NT2/D1 (cell line): ENCODE results near the gene FBXL17.

Experiments used
- SUZ12 ChIP-seq: IDR thresholded peaks from 2 replicates; pipeline ENCODE4 v1.6.1; 2011; ENCODE audit not compliant: insufficient read length, insufficient read depth; ENCODE audit errors: extremely low read depth
- ZNF274 ChIP-seq: IDR thresholded peaks from 2 replicates; pipeline ENCODE4 v1.6.1; 2011; ENCODE audit warnings: mild to moderate bottlenecking, low read depth, low read length

DNA sequence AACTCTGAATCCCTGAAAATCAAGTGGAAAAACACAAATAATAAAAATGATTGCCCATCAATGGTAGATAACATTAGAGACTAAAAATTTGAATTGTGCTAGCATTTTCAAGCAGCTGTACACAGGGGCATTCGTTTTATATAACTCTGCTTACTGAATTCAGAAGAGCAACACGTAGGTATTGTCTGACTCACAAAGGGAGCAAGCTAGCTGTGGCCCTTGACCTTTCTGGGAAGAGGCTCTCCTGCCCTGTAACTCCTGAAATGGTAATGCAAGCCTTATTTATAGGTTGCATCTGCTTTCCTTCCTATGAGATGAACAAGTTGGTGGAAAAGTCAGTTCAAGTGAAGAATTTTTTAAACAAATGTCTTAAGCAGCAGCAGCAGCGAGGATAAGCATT, 492.5 kb downstream of the FBXL17 start:
- no peak for TF ChIP-seq SUZ12
- no peak for TF ChIP-seq ZNF274
